Glutamatergic neuron (in vitro differentiated cells): Measurements from ENCODE around the gene ALS2. TPM values are rescaled to one million over a fixed set of nuclear protein-coding genes. Genes with fewer than 3 reads are reported as not detected.

Experiments used
- DNase-seq: peaks from one replicate; pipeline ENCODE4 v3.0.0; 2022
- H3K27ac Mint-ChIP-seq: one replicate; pipeline ENCODE4 v1.8.0; 2020; ENCODE audit warnings: mild to moderate bottlenecking, mixed read lengths, inconsistent platforms; ENCODE audit not compliant: unreplicated experiment
- H3K27me3 Mint-ChIP-seq: one replicate; pipeline ENCODE4 v1.8.0; 2020; ENCODE audit warnings: mild to moderate bottlenecking, moderate library complexity, mixed read lengths, inconsistent platforms; ENCODE audit not compliant: unreplicated experiment
- H3K36me3 Mint-ChIP-seq: one replicate; pipeline ENCODE4 v1.8.0; 2020; ENCODE audit warnings: mild to moderate bottlenecking, mixed read lengths, inconsistent platforms; ENCODE audit not compliant: unreplicated experiment
- H3K4me1 Mint-ChIP-seq: one replicate; pipeline ENCODE4 v1.8.0; 2020; ENCODE audit warnings: mild to moderate bottlenecking, low read depth, mixed read lengths, inconsistent platforms; ENCODE audit not compliant: unreplicated experiment
- H3K4me3 Mint-ChIP-seq: one replicate; pipeline ENCODE4 v1.8.0; 2020; ENCODE audit warnings: mild to moderate bottlenecking, mixed read lengths, inconsistent platforms; ENCODE audit not compliant: unreplicated experiment
- H3K9me3 Mint-ChIP-seq: one replicate; pipeline ENCODE4 v1.8.0; 2020; ENCODE audit warnings: mild to moderate bottlenecking, moderate library complexity, mixed read lengths, inconsistent platforms; ENCODE audit not compliant: unreplicated experiment
- total RNA-seq: library from RNA; stranded (reverse); fragmentation: NEBNext Ultra II Directional; extraction: Animal tissue kit (Norgen Biotek cat#: 25700); gene quantifications from one replicate; pipeline ENCODE4 v1.2.1, GENCODE V29; 2021; ENCODE audit not compliant: unreplicated experiment
- TF ChIP-seq, protein P1 (sequence below): fragments of 200-600 bp; sonication (generic); IDR thresholded peaks from one replicate; pipeline ENCODE4 v1.5.0; 2021; ENCODE audit not compliant: partially characterized antibody, unreplicated experiment

The ALS2 gene
- total RNA-seq, 1 donor from 2014 or later: 44.0 TPM

GRCh38 chr2:201701646-201702045, 79.1 kb downstream of the ALS2 start:
- Mint-ChIP-seq H3K36me3 (no peaks in the 10 kb centered on the region), H3K4me1 (no peaks in the 10 kb centered on the region), H3K27me3 (no peaks in the 10 kb centered on the region), H3K9me3 (peaks cover 2% of the 10 kb centered on the region), H3K4me3 (no peak overlapping the region), H3K27ac (no peak overlapping the region)
- TF ChIP-seq, protein P1, sequence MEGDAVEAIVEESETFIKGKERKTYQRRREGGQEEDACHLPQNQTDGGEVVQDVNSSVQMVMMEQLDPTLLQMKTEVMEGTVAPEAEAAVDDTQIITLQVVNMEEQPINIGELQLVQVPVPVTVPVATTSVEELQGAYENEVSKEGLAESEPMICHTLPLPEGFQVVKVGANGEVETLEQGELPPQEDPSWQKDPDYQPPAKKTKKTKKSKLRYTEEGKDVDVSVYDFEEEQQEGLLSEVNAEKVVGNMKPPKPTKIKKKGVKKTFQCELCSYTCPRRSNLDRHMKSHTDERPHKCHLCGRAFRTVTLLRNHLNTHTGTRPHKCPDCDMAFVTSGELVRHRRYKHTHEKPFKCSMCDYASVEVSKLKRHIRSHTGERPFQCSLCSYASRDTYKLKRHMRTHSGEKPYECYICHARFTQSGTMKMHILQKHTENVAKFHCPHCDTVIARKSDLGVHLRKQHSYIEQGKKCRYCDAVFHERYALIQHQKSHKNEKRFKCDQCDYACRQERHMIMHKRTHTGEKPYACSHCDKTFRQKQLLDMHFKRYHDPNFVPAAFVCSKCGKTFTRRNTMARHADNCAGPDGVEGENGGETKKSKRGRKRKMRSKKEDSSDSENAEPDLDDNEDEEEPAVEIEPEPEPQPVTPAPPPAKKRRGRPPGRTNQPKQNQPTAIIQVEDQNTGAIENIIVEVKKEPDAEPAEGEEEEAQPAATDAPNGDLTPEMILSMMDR: no peak
- no peak for DNase-seq

DNA sequence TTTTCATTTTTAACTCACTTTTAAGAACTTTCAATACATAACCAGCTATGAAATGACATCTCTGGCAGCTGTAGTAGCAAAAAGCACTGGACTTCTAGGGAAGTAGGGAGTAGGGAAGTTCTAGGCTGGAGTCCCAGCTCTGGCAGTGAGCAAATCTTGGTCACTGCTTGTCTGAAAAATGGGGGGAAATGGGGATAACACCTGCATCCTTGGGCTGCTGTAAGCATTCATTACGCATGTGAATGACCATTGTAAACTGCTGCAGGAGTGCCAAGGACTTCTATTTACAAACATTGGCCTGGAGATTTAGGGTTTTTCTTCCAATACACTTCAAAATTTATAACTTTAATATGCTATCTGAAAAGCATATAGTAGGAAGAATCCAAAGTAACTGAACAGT, 81.3 kb downstream of the ALS2 start:
- peaks cover 1% of the 10 kb centered on the region for H3K4me1 Mint-ChIP-seq
- DNase-seq: no peak
- TF ChIP-seq, protein P1: no peak
- no peaks in the 10 kb centered on the region for H3K36me3 Mint-ChIP-seq
- H3K4me3 Mint-ChIP-seq: no peak overlapping the region
- H3K27ac Mint-ChIP-seq: no peak overlapping the region
- peaks cover 2% of the 10 kb centered on the region for H3K9me3 Mint-ChIP-seq
- H3K27me3 Mint-ChIP-seq: no peaks in the 10 kb centered on the region

DNA sequence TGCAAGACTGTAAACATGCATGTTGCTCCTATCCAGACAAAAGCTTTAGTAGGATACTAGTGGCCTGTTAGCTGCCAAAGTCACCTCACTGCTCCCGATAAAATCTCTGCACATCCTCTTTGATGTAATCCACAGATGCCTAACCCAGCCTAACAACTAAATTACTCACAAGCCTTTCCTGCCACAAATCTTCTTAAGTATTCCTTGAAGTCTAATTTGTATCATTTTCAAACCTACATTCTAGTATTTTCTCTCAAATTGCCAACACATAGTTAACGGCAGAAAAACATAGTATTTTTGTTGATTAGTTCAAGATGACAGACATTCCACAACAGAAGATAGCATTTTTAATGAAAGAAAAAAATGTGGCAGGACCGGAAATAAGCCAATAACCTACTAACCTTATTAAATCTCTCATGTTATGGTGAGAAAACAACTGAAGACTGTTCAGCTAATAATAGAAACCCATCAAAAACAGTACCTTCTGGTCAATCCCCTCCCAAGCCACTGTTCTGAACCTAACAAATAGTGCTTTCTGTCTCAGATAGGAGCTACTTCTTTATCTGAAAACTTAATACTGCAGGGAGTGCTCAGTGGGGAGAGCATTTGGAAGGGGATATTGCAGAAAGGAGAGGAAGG, 82.0 kb downstream of the ALS2 start, which contains the start of gene MPP4:
MPP4 (minus strand) TSS at position 57 of the 639 bp plus-strand sequence. CDS start 4,690 bp downstream, outside the sequence.
- Mint-ChIP-seq H3K36me3 (no peaks in the 10 kb centered on the region), H3K27ac (no peak within 1 kb of the TSS), H3K27me3 (no peaks in the 10 kb centered on the region), H3K9me3 (peaks cover 2% of the 10 kb centered on the region), H3K4me1 (peaks cover 1% of the 10 kb centered on the region), H3K4me3 (no peak within 1 kb of the TSS)
- DNase-seq: no peak
- TF ChIP-seq, protein P1: no peak

DNA sequence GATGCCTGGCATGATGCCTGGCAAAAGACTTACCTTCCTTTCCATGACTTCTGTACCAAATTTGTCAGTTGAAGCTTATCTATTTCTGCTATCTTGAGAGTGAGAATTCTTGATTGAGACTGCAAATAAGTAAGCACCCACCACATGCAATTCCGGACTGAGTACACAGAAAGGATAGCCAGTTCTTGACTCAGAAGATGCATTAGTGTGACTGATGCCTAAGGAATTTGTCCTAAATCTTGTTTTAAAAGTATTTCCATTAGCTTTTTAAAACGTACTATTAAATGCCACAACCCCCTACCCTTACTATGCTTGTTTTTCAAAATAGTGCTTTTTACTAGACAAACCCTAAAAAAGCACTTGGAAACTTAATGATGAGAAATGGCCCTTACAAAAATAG, 82.8 kb downstream of the ALS2 start:
- DNase-seq: no peak
- Mint-ChIP-seq H3K4me3 (no peak overlapping the region), H3K4me1 (peaks cover 1% of the 10 kb centered on the region), H3K36me3 (no peaks in the 10 kb centered on the region), H3K9me3 (no peaks in the 10 kb centered on the region), H3K27ac (no peak overlapping the region), H3K27me3 (no peaks in the 10 kb centered on the region)
- TF ChIP-seq, protein P1: no peak

- no peaks in the 10 kb centered on the region for H3K9me3 Mint-ChIP-seq
- H3K4me3 Mint-ChIP-seq: no peak overlapping the region
- no peaks in the 10 kb centered on the region for H3K36me3 Mint-ChIP-seq
- H3K27me3 Mint-ChIP-seq: no peaks in the 10 kb centered on the region
- DNase-seq: no peak
- TF ChIP-seq, protein P1: no peak
- peaks cover 1% of the 10 kb centered on the region for H3K4me1 Mint-ChIP-seq
- no peak overlapping the region for H3K27ac Mint-ChIP-seq
Observed at GRCh38 chr2:201696151-201696659, 84.5 kb downstream of the ALS2 start.
